ENCODE results near the gene GINS3. TPM values are rescaled to one million over a fixed set of nuclear protein-coding genes. Genes with fewer than 3 reads are reported as not detected.

Gene GINS3
- total RNA-seq, 2 donors from 2014 or later = 2.5 to 11.7 TPM

GRCh38 chr16:58449768-58450167 is 57.5 kb downstream of the GINS3 start:
- Histone ChIP-seq H3K27me3 (no peaks in the 10 kb centered on the region), H3K4me1 (no peaks in the 10 kb centered on the region), H3K9ac (ENCODE audit: low read depth in 2 of 2, low read length in 2 of 2) (no peak overlapping the region), H3K9me3 (no peaks in the 10 kb centered on the region), H3K4me3 (no peak overlapping the region), H3K27ac (no peak overlapping the region), H3K36me3 (no peaks in the 10 kb centered on the region)
- TF ChIP-seq, protein P1, sequence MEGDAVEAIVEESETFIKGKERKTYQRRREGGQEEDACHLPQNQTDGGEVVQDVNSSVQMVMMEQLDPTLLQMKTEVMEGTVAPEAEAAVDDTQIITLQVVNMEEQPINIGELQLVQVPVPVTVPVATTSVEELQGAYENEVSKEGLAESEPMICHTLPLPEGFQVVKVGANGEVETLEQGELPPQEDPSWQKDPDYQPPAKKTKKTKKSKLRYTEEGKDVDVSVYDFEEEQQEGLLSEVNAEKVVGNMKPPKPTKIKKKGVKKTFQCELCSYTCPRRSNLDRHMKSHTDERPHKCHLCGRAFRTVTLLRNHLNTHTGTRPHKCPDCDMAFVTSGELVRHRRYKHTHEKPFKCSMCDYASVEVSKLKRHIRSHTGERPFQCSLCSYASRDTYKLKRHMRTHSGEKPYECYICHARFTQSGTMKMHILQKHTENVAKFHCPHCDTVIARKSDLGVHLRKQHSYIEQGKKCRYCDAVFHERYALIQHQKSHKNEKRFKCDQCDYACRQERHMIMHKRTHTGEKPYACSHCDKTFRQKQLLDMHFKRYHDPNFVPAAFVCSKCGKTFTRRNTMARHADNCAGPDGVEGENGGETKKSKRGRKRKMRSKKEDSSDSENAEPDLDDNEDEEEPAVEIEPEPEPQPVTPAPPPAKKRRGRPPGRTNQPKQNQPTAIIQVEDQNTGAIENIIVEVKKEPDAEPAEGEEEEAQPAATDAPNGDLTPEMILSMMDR (IDR thresholded peaks at IDR 0.05) = no peak
- intact Hi-C loops (cut with DNase I) = no loop called here
- no peak for DNase-seq

- intact Hi-C loops (cut with DNase I) = no loop called here
- Histone ChIP-seq H3K36me3 (no peaks in the 10 kb centered on the region), H3K27me3 (no peaks in the 10 kb centered on the region), H3K9me3 (no peaks in the 10 kb centered on the region), H3K9ac (ENCODE audit: low read depth in 2 of 2, low read length in 2 of 2) (no peak overlapping the region), H3K4me3 (no peak overlapping the region), H3K4me1 (no peaks in the 10 kb centered on the region), H3K27ac (no peak overlapping the region)
- no peak for DNase-seq
- TF ChIP-seq, protein P1 (IDR thresholded peaks at IDR 0.05) = no peak
Observed at GRCh38 chr16:58450590-58450989, 58.3 kb downstream of the GINS3 start.

- intact Hi-C loops (cut with DNase I) = no loop called here
- Histone ChIP-seq H3K27ac (no peak overlapping the region), H3K27me3 (no peaks in the 10 kb centered on the region), H3K36me3 (no peaks in the 10 kb centered on the region), H3K4me3 (no peak overlapping the region), H3K9ac (ENCODE audit: low read depth in 2 of 2, low read length in 2 of 2) (no peak overlapping the region), H3K4me1 (no peaks in the 10 kb centered on the region), H3K9me3 (no peaks in the 10 kb centered on the region)
- no peak for DNase-seq
- TF ChIP-seq, protein P1 (IDR thresholded peaks at IDR 0.05) = no peak
Observed at GRCh38 chr16:58451265-58451689, 59.0 kb downstream of the GINS3 start.

GRCh38 chr16:58451945-58452401 is 59.7 kb downstream of the GINS3 start:
- Histone ChIP-seq H3K4me3 (no peak overlapping the region), H3K4me1 (no peaks in the 10 kb centered on the region), H3K9me3 (no peaks in the 10 kb centered on the region), H3K36me3 (no peaks in the 10 kb centered on the region), H3K27ac (no peak overlapping the region), H3K9ac (ENCODE audit: low read depth in 2 of 2, low read length in 2 of 2) (no peak overlapping the region), H3K27me3 (no peaks in the 10 kb centered on the region)
- intact Hi-C loops (cut with DNase I) = no loop called here
- no peak for DNase-seq
- TF ChIP-seq, protein P1 (IDR thresholded peaks at IDR 0.05) = no peak

DNA sequence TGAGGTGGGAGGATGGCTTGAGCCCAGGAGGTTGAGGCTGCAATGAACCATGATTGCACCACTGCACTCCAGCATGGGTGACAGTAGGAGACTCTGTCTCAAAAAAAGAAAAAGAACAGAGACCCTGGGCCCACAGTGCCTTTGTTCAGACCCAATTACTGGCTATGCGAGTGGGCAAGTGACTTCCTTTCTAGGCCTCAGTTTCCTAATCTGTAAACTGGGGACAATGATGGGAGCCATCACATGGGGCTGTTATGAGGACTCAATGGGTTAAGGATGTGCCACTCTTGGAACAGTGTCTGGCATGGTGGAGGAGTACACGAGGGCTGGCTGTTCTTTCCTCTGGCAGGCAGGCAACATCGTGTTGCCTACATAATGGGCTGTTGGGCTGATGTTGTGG is 60.4 kb downstream of the GINS3 start:
- TF ChIP-seq, protein P1 (IDR thresholded peaks at IDR 0.05) = no peak
- Histone ChIP-seq H3K27me3 (no peaks in the 10 kb centered on the region), H3K27ac (no peak overlapping the region), H3K36me3 (no peaks in the 10 kb centered on the region), H3K4me3 (no peak overlapping the region), H3K9me3 (no peaks in the 10 kb centered on the region), H3K4me1 (no peaks in the 10 kb centered on the region), H3K9ac (ENCODE audit: low read depth in 2 of 2, low read length in 2 of 2) (no peak overlapping the region)
- DNase-seq = no peak
- intact Hi-C loops (cut with DNase I) = no loop called here

Measured in colonic mucosa (tissue), 4 donors.